PC-9 (cell line): ENCODE data around the gene POLA2.
"Not testable (repeated sequence)": the region's sequence is repeated elsewhere in the genome, so short reads cannot be mapped to it uniquely, and the experiment has no call there.

Source experiments
- CTCF ChIP-seq: fragments of 200-600 bp; sonication (generic); conservative IDR thresholded peaks from 2 replicates; pipeline ENCODE4 v1.6.1; 2017; ENCODE audit warnings: mixed run types, antibody characterized with exemption, mild to moderate bottlenecking, moderate library complexity
- EZH2 ChIP-seq: fragments of 200-600 bp; sonication (generic); IDR thresholded peaks from 2 replicates; pipeline ENCODE4 v1.8.0; 2017; ENCODE audit warnings: antibody characterized with exemption, low read depth

- not testable (repeated sequence) for TF ChIP-seq CTCF, EZH2
Observed at GRCh38 chr11:65245046-65245445, 16.7 kb upstream of the POLA2 start.
